Epidermal melanocyte (primary cell): Measurements from ENCODE around the gene TIAM1.

Source experiments
- DNase-seq: peaks from one replicate; pipeline ENCODE4 v3.0.0; 2011; ENCODE audit warnings: low spot score; ENCODE audit not compliant: insufficient read length

TIAM1 gene

DNA sequence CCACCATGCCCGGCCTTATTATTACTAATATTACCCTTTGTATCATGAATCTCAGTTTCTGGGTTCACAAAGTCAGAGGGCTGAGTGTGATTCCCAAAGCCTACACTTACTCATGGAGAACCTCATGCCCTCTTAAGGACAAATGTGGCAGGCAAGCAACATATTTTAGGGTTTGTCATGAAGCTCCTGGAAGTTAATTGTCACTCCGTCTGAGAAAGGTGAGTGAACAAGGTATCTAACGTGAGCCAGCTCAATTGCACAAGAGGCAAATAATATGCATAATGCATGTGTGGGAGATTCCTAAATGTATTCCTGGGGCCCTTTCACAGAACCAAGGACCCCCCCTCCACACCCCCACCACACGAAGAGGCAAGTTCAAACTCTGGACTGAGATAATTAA lies 10.1 kb upstream of the TIAM1 start:
- DNase-seq = no peak

DNA sequence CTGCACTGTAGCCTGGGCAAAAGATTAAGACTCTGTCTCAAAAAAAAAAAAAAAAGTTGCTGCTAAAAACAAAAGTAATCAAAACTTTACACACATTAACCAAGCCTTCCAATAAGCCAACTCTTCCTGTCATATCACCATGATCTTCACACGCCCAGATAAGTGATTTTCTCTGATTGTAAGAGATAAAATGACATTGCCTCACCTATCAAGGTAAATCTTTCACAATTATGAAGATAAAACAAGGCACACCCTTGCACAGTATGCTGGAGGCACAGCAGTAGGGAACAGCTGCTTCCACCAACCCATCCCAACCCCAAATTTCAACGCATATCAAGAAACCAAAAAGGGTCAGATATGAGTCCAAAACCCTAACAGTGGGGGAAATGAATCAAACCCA lies 8.8 kb upstream of the TIAM1 start:
- DNase-seq = no peak

DNA sequence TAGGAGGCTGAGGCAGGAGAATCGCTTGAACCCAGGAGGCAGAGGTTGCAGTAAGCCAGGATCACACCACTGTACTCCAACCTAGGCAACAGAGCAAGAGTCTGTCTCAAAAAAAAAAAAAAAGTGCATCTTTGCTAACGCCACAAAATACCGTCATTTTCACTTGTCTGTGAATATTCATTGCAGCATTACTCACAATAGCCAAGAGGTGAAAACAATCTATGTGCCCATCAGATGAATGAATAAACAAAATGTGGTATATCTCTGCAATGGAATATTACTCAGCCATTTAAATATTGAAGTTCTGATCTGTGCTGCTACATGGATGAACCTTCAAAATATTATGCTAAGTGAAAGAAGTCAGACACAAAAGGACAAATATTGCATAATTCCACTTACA lies 7.9 kb upstream of the TIAM1 start:
- DNase-seq = no peak

DNA sequence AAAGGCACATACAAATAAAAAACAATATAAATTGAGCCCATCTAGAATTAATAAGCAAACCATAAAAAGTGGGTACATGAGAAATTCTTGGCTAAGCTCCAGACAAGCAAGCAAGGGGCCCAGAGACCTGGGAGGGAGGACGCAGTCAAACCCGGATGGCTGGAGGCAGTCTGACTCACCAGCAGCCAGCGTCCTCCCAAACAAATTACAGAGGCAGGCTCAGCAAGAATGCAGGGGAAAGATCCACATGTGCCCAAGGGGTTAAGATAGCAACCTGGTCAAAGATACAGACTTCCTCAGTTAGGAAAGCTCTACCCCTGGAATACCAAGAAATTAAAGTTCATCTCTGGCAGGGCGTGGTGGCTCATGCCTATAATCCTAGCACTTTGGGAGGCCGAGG lies 7.4 kb upstream of the TIAM1 start:
- no peak for DNase-seq

DNA sequence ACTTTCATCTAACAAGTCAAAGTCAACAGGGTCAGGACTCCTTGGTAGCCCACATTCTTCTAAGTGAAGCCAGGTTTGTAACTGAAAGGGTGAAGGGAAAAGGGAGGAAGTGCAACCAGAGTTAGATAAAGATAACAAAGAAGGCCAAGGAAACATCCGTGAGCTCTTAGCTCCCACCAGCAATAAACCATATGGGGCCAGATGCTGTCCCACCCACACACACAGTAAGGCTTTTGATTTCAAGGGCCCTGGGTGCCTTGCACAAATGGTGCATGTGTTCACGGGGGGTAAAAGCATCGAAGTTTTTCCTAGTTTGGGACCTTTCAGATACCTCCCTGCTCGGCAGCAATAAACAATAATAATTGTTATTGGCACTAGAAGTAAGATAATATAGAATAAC lies 5.1 kb upstream of the TIAM1 start:
- DNase-seq = no peak

DNA sequence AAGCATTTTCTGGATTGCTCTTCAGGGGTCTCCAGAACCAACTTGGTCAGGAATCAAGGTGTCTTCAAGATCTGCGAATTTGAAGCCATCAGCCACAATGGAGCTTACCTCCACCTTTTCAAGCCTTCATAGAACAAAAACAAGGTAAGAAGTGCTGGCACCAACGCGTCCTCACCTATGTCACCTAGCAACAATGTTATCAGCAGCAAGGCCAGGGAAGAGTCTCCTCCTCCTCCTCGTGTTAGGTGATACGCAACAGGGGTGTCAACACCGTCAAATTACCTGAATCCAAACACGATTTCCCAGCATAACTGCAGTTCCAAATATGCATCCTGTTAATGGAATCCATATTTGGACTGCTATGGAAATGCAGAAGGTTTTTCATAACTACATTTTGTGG lies 4.1 kb upstream of the TIAM1 start:
- no peak for DNase-seq

DNA sequence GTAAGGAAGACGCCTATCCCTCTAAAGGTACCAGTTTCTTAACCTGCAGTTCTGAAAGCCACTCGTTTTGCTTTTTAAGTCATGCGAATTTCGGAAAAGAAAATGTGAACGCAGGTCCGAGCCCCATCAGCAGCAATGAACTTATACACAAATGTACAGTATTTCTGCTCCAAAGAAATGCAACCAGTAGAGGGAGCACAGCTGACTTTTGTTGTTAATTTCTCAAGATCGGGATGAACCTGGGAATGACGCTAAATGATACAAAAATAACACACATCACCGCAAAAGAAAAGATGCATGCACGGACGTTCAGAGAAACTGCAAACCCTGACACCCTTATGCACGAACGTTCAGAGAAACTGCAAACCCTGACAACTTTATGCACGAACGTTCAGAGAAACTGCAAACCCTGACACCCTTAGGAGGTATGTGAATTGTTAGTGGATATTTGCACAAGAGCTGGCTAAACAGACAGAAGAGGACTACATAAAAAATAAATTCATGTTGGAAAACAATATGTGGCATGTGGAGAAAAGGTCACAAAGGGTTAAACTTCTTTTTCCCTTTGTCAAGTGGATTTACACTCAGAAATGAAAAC lies 3.5 kb upstream of the TIAM1 start:
- no peak for DNase-seq

DNA sequence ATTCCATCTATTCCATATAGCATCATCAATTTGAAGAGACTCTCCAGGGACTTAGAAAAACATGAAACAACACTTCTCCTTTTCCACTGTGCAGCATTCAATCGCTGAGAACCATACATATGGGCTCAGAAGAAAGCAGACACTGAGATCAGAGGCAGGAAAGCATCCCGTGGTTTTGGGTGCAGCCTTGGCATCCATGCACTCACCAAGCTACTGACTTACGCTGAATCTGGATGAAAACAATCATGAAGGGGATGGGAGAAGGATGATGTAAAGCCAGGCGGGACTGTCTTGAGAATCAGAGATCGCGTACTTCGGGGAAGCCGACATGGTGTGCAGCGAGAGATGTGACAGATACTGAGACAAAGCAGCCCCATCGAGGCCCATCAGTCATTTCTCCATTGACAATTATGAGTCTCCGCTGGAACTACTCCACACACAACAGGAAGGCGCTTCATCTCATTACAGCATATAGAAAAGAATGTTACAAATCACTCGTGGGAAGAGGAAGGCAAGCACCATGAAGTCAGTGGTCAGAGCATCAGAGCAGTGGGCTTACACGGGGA lies 2.3 kb upstream of the TIAM1 start:
- no peak for DNase-seq

DNA sequence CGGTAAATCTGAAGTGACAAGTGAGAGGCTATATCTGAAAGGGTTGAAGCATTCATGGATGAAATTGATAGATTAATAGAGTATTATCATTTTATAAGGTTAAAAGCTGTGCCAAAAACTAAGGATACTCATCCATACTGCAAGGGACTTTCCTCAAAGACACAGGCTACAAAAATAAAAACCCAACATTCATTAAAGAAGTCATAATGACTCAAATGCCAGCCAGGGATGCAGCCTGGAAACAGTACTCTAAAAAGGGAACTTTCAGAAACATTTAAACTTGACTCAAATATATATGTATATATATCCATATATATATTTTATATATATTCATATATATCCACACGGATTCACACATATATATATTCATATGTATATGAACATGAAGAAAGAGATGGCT lies 1.1 kb upstream of the TIAM1 start:
- DNase-seq = no peak

DNA sequence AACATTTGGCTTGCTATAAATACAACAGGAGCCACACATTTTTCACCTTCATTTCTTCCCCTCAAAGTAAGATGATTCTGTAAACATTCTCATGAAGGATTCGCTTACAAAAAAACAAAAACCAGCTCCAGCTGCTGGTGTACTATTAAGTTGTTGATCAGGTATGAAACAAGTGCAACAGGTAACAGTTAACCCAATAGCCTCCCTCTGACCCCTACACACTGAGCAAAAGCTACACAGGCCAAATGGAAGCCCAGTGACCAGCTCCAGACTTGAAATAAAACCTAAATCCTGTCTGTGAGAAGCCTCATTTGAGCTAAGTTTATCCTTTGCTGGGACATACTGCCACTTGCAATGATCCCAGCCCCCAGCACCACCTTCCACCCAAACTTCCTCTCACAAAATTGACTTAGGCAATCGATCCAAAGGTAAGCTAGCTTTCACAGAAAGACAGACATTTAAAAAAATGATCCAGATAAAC lies 991 bp downstream of the TIAM1 start:
- DNase-seq = no peak

DNA sequence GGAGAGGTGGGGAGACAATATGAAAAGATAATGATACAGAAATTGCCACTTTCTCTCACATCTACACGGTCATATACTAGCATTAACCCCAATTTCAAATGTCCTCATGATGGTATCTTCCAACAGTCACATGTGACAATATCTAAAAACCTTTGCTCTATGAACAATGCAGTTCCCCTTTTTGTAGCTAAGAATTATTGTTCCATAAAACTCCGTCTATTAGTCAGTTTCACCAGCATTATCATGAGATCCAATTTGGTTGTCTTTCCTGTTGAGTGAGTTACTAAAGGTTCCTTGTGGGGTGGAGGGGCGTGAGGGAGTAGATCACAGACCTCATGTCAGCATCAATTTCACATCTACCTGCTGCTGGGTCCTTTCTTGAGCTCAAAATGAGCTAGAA lies 1.7 kb downstream of the TIAM1 start:
- no peak for DNase-seq

DNA sequence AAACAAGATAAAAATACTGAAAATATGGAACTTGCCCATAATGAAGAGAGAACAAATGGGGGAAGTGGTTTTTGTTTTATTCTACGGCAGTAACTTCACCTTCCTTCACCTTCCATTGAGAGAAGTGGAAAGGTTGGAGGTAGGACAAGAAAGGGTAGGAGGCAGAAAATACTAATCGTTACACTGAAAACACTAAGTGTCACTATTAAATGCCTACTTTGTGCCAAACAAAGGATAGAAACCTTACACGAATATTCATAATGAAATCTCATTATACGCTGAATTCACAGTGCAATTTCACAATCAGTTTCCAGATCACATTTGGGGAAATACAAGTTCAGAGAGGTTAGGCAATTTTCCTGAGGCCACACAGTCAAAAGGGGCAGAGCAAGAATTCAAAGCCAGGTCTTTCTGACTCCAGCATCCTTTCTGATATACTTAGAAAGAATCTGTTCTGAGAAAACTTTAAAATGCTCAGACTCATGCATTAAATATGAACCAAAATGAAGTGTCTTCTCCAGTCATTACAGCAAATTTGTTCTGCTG lies 3.0 kb downstream of the TIAM1 start:
- no peak for DNase-seq

DNA sequence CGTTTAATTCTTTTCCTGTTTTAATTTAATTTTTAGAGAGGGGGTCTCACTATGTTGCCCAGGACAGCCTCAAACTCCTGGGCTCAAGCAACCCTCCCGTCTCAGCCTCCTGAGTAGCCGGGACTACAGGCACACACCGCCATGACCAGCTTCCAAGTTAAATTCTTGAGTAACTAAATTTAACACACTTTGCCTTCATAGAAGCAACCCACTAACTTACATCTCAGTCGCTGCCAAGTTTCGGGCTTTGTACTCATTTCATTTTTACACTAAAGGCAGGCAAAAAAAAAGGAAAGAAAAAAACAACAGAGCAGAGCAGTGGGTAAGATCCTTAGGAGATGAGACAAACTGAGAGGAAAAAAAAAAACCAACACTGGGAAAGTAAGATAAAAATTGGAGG lies 3.5 kb downstream of the TIAM1 start:
- no peak for DNase-seq

DNA sequence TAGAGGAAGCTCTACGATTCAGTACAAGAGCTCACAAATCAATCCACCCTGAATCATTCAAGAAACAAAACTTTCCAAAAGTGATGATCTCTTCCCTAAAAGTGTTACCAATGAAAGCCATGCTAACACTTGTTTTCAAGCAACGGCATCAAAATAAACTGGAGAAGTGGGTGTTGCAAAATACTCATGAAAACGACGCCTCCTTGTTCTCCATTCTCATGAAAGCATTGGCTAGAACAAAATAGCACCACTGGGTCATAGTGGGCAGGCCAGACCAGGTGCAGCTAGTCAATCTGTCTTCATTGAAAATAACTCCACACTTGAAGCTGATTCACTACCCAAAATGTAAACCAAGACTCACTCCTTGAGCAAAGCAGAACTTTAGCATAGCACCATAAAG lies 4.3 kb downstream of the TIAM1 start:
- no peak for DNase-seq

DNA sequence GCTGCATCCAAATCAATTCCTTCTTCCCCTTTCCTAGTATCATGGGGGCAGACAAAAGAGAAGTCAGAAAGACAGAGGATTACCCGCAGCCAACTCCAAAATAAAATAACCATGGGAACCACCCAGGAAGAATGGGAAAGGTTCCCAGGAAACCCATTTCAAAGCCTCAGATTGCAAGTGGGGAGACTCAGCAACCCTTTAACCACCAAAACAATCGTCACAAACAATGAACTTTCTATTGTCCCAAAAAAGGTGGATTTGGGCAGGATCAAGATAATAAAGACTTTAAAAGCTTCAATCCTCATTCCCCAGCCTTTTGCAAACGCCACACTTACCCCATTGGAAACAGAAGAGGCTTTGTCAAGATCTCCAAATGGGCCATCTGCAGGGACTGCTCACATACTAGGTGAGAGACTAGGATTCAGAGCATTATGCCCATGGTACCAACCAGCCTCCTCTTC lies 5.1 kb downstream of the TIAM1 start:
- no peak for DNase-seq

DNA sequence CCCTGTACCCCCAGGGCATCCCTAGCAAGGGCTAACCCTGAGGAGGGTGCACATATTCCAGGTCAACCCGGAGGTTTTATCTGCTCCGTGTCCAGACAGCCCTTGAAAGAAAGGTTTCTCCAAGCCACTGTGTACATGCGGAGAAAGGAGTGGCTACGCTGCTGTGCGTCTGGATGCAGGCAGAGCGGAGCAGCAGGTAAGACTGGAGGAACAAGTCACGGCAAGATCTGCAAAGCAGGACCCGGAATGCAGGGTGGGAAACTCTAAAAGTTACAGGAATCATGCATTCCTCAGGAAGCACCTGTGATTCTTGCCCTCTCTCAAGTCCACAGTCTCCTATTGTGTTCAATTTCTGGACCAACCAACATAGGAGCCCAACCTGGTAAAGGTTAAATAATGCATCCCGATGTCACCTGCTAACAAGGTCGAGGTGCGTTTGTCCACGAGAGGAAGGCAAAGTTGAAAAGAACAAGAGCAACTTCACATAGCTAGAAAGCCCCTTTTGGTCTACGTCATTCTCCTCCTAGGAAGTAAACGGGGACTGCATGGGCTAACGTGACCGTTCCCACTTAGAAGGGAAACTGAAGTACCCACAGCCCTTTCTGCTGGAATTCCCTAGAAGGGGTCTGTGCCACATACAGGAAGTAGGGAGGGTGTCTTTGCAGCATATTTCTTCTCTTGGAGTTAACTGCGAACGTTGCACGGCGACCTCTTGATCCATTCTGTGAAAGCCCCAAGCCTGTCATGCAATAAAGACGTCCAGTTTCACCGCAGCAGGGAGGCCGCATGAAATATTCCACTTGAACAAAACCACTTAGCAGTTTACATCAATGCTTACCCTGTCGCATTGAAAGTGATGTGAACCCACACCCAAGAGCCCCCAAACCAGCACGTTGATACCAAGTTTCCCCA lies 5.8 kb downstream of the TIAM1 start:
- DNase-seq = no peak

DNA sequence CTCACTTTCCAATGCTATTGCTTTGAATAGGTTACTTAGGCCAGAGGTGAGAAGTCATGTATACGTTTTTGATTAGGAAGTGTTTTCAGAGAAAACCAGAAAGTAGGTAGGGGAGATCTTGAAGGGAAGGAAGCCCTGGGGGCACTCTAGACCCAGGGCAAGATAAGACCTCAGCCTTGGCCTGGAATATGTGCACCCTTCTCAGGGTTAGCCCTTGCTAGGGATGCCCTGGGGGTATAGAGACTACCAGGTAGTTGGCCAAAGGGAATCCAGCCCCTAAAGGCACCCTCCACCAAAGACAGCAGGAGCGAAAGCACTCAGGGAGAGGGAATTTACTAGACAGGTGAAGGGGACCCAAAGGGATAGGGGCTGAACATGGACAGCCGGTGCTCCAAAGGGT lies 7.0 kb downstream of the TIAM1 start:
- no peak for DNase-seq

DNA sequence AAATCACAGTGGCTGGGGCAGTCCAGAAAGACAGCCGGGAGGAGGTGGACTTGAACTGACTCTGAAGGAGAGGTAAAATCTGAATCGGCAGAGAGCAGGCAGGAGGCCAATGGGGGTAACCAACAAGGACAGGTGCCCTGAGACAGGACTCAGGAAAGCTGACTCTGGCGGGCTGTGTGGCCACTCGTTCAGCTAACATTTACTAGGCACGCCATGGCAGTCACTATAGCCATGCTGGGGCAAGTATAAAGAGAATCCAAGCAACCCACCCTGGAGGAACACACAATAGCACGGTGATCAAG lies 7.4 kb downstream of the TIAM1 start:
- DNase-seq = no peak

DNA sequence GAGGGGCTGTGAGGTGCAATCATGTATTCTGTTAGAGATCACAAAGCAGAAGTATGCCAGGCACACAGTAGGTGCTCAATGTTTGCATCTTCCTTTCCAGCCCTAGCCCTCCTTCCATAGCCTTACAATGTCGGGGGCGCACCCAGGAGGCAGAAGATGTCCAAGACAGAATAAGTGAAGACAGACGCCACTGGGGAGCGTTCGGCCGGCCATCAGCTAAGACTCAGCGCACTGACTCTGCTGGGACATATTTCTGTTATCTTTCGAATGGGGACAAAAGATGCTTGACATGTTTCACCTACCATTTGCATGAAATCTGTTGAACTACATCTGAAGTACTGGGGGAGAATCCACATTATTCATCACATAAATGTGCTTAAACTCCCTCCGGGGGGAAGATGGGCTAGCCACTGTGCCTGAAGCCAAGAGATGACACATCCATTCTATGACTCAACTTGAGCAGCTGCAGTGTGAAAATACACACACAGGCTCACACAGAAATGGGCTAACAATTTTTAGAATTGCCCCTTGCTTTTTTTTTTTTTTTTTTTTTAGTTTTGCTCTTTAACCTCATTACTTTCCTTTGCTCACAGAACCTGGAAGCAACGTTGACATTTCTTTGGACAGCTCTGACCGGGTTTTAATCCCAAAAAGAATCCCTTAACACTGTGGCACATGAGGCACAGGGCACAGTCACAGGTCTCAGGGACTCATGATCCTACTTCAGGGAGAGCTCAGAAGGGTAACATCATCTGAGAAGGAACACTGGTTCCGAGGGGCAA lies 7.9 kb downstream of the TIAM1 start:
- no peak for DNase-seq

DNA sequence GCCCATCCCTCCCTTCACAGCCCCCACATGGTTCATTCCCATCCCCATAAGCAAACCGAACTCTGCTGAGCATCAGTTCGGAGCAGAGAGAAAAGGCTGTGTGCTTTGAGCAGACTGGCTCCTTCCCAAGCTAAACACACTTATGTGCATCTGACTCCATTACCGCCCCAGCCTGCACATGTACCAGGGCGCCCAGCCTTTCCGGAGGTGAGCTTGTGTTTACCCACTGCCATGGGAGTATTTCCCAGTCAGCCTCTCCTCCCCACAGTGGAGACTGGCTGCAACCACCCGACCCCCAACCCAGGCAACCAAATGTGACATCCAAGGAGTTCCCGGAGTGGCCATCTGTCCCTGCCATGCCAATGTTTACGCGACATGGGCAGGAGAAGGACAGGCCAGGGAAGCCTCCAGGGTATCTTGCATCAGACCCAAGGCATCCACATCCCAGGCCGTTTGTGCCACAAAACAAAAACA lies 9.4 kb downstream of the TIAM1 start:
- no peak for DNase-seq

DNA sequence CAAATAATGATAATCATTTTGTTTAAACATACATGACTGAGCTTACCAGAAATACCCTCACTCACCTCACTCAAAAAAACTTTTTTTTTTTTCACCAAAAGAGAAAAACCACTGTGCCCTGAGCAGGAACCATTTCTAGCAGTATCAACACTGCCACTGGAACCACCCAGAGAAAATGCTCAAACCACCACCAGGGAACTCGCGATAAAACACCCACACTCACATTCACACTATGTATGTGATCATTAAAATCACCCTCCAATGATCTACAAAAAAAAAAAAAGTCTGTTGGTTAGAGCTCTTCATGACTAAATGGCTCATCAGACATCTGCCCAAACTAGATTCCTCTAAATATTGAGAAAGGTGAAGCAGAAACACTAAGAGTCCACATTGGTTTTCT lies 11.5 kb downstream of the TIAM1 start:
- DNase-seq = no peak

DNA sequence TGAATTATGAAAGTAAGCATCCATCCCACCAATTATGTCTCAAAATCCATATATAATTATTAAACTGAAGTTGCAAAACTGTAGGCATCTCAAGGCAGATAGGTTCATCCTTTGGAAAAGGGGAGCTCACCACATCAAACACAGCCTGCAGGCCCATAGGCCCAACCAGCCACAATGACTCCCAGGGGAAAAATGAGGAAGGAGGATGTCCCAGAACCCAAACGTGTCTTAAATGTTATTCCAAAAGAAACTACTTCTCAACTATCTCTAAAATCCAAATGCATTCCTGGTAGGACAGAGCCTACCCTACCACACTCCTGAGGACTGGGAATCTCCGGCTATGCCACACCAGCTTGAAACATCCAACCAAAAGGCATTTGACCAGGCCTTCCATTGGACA lies 12.8 kb downstream of the TIAM1 start:
- DNase-seq = no peak
